ENCODE data around the gene PLEKHA4. TPM values are rescaled to one million over a fixed set of nuclear protein-coding genes. Genes with fewer than 3 reads are reported as not detected.
"Not testable (repeated sequence)": the region's sequence is repeated elsewhere in the genome, so short reads cannot be mapped to it uniquely, and the experiment has no call there.

The PLEKHA4 gene
- total RNA-seq, 4 donors from 2014 or later: 11.4 to 29.2 (median 18.1) TPM

DNA sequence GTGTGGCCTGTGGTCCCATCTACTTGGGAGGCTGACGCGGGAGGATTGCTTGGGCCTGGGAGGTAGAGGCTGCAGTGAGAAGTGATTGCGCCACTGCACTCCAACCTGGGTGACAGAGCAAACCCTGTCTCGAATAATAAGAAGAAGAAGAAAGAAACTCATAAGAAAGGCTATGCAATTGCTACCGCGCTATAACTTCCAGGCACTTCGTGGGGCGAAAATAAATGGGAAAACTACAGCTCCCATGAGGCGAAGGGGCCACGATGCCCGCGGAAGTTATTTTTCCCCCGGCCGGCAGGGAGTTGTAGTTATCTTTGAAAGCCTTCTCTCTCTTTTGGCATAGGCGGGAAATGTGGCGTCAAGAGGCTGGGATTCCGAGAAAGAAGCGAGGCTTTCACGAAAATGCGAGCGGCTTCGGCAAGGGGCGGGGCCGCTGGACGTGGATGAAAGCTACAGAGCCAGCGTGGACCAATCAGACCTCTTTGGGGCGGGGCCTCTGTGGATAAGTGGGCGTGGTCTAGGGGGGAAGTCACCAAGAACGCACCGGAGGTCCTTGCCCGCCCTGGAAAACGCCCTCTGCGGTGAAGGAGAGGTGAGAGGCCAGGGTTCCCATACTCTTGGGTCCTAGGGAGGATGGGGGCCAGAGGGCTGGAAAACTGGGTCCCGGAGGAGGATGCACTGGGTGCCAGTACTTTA, 31.5 kb upstream of the PLEKHA4 start, which contains the start of gene NUCB1:
NUCB1 (plus strand) TSS at position 532 of the 696 bp plus-strand sequence. CDS start 485 bp downstream, outside the sequence.
- Histone ChIP-seq H3K27me3 (no peaks in the 10 kb centered on the region), H3K36me3 (peaks cover 0 to 16% of the 10 kb centered on the region in 2 donors), H3K4me1 (peaks cover 0 to 59% (median 28%) of the 10 kb centered on the region in 3 donors), H3K9me3 (no peaks in the 10 kb centered on the region), H3K27ac (peak within 1 kb of the TSS; percentile 79 to 90 (median 88)), H3K4me3 (peak within 1 kb of the TSS; percentile 70 to 84)
- peak; percentile 96 for ATAC-seq
- WGBS, 2 donors (ENCODE audit: low coverage in 1 of 2): 14 to 17% methylated on average over 12 to 13 of the region's 34 CpGs
- TF ChIP-seq POLR2AphosphoS5 (IDR thresholded peaks at IDR 0.05) (peak; percentile 87), POLR2A (IDR thresholded peaks at IDR 0.05) (peak; percentile 35 to 55), EP300 (IDR thresholded peaks at IDR 0.05) (no peak)
- TF ChIP-seq, protein P1, sequence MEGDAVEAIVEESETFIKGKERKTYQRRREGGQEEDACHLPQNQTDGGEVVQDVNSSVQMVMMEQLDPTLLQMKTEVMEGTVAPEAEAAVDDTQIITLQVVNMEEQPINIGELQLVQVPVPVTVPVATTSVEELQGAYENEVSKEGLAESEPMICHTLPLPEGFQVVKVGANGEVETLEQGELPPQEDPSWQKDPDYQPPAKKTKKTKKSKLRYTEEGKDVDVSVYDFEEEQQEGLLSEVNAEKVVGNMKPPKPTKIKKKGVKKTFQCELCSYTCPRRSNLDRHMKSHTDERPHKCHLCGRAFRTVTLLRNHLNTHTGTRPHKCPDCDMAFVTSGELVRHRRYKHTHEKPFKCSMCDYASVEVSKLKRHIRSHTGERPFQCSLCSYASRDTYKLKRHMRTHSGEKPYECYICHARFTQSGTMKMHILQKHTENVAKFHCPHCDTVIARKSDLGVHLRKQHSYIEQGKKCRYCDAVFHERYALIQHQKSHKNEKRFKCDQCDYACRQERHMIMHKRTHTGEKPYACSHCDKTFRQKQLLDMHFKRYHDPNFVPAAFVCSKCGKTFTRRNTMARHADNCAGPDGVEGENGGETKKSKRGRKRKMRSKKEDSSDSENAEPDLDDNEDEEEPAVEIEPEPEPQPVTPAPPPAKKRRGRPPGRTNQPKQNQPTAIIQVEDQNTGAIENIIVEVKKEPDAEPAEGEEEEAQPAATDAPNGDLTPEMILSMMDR (IDR thresholded peaks at IDR 0.05): peak in 3 of 4 experiments; percentile 20 to 65 (median 35)

DNA sequence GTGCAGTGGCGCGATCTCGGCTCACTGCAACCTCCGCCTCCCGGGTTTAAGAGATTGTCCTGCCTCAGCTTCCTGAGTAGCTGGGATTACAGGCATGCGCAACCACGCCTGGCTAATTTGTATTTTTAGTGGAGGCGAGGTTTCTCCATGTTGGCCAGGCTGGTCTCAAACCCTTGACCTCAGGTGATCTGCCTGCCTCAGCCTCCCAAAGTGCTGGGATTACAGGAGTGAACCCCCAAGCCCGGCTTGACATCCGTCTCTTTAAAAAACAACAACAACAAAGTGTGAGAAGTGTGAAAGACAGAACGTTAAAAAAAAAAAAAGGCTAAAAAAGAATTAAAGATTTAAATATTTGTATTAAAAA, 31.0 kb upstream of the PLEKHA4 start:
- 0 to 57% methylated on average over 1 to 6 of the region's 11 CpGs for WGBS, 2 donors (ENCODE audit: low coverage in 1 of 2)
- Histone ChIP-seq H3K4me1 (peaks cover 0 to 59% (median 28%) of the 10 kb centered on the region in 3 donors), H3K27ac (peak overlapping the region; percentile 51 to 90 (median 88)), H3K36me3 (peaks cover 0 to 10% of the 10 kb centered on the region in 2 donors), H3K4me3 (peak overlapping the region; percentile 70 to 84)
- ATAC-seq, H3K9me3 ChIP-seq, H3K27me3 ChIP-seq: not testable (repeated sequence)

DNA sequence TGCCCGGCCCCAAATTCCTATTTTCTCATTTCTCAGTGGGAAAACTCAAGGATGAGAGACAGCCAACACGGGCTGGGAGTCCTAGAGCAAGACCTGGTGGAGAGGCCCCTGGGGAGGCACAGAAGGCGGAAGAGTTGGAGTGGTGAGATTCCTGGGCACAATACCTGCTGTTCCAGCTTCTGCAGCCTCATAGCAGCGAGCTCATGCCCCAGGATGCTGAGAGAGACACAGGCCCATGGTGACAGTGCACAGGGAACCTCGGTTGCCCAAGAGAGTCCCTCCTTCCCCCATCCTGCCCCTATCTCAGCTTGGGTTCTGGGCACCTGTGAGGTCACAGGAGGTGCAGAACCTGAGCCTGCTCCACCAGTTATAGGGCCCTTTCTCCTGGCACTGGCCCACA, 28.8 kb upstream of the PLEKHA4 start:
- H3K4me3 ChIP-seq: no peak overlapping the region
- no peaks in the 10 kb centered on the region for H3K36me3 ChIP-seq
- WGBS, 2 donors (ENCODE audit: low coverage in 1 of 2): no CpG with 5 or more reads among the region's 5 CpGs
- TF ChIP-seq POLR2AphosphoS5 (IDR thresholded peaks at IDR 0.05) (no peak), EP300 (IDR thresholded peaks at IDR 0.05) (no peak), POLR2A (IDR thresholded peaks at IDR 0.05) (no peak)
- TF ChIP-seq, protein P1 (IDR thresholded peaks at IDR 0.05): no peak
- no peaks in the 10 kb centered on the region for H3K9me3 ChIP-seq
- ATAC-seq: no peak
- peaks cover 0 to 46% (median 21%) of the 10 kb centered on the region in 3 donors for H3K4me1 ChIP-seq
- H3K27ac ChIP-seq: peak overlapping the region in 3 of 4 donors; percentile 20 to 86 (median 79)
- no peaks in the 10 kb centered on the region for H3K27me3 ChIP-seq

DNA sequence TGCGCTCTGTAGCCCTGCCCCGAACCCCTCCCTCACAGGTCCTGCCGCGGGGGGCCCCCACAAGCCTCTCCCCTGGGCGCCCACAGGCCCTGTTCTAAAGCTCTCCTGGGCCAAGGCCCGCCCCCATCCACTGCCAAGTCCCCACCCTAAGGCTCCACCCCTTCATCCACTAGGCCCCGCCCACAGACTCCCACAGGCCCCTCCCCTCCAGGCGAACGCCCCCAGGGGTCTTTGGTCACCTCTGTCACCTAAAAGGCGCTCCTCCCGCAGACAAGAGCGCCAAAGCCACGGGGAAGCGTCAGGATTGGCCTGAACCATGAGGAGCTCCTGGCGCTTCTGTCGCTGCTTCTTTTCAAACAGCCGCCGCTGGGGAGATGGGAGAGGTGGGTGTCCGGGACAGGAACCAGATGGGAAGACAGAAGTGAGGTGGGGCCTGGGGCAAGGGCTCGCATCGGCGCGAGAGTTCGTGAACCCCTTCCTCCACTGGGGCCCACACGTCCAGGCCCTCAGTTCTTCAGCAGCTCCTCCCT, 27.8 kb upstream of the PLEKHA4 start:
- 0 to 13% methylated on average over 6 of the region's 25 CpGs for WGBS, 2 donors (ENCODE audit: low coverage in 1 of 2)
- no peaks in the 10 kb centered on the region for H3K9me3 ChIP-seq
- TF ChIP-seq, protein P1 (IDR thresholded peaks at IDR 0.05): no peak
- TF ChIP-seq POLR2AphosphoS5 (IDR thresholded peaks at IDR 0.05) (no peak), POLR2A (IDR thresholded peaks at IDR 0.05) (peak in 1 of 2 donors; percentile 9)
- ATAC-seq: peak; percentile 44
- peak overlapping the region; percentile 16 to 90 (median 82) for H3K27ac ChIP-seq
- no peaks in the 10 kb centered on the region for H3K27me3 ChIP-seq
- peak overlapping the region; percentile 30 to 58 for H3K4me3 ChIP-seq
- H3K36me3 ChIP-seq: no peaks in the 10 kb centered on the region
- peaks cover 0 to 36% (median 14%) of the 10 kb centered on the region in 3 donors for H3K4me1 ChIP-seq

DNA sequence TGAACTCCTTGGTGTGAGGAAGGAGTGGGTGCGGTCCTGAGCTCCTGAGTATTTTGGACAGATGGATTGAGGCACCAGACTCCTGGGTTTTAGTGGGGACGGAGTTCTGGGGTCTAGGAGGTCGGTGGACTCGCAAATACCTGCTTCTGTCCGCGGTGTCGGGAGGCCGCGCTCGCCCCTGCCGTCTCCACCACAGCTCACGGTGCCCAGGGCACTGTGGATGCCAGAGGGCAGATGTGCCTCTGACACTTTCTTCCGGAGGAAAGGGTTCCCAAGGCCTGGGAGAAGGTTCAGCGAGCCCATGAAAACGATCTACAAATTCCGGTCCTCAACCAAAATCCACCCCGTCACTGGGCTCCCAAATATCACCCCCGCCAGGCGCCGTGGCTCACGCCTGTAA, 26.8 kb upstream of the PLEKHA4 start:
- H3K9me3 ChIP-seq: no peaks in the 10 kb centered on the region
- peak overlapping the region in 1 of 2 donors; percentile 58 for H3K4me3 ChIP-seq
- 48 to 80% methylated on average over 1 to 3 of the region's 21 CpGs for whole genome bisulfite sequencing, 2 donors (ENCODE audit: low coverage in 1 of 2)
- peaks cover 0 to 27% (median 7%) of the 10 kb centered on the region in 3 donors for H3K4me1 ChIP-seq
- no peak for ATAC-seq
- H3K27me3 ChIP-seq: no peaks in the 10 kb centered on the region
- H3K36me3 ChIP-seq: no peaks in the 10 kb centered on the region
- no peak for TF ChIP-seq POLR2AphosphoS5 (IDR thresholded peaks at IDR 0.05)
- no peak for TF ChIP-seq POLR2A (IDR thresholded peaks at IDR 0.05)
- no peak for TF ChIP-seq EP300 (IDR thresholded peaks at IDR 0.05)
- TF ChIP-seq, protein P1 (IDR thresholded peaks at IDR 0.05): no peak
- H3K27ac ChIP-seq: no peak overlapping the region

All from gastroesophageal sphincter (tissue), 4 donors.